Activated CD8-positive, alpha-beta memory T cell treated with anti-CD3 and anti-CD28 coated beads, Interleukin-2, amount 50 U/mL, for 24 hours (primary cell): ENCODE results near the gene ATP6V1A.

Experiments used
- DNase-seq: peaks from one replicate; pipeline ENCODE4 v3.0.0-alpha.2; 2020; ENCODE audit errors: extremely low read depth

The ATP6V1A gene

DNA sequence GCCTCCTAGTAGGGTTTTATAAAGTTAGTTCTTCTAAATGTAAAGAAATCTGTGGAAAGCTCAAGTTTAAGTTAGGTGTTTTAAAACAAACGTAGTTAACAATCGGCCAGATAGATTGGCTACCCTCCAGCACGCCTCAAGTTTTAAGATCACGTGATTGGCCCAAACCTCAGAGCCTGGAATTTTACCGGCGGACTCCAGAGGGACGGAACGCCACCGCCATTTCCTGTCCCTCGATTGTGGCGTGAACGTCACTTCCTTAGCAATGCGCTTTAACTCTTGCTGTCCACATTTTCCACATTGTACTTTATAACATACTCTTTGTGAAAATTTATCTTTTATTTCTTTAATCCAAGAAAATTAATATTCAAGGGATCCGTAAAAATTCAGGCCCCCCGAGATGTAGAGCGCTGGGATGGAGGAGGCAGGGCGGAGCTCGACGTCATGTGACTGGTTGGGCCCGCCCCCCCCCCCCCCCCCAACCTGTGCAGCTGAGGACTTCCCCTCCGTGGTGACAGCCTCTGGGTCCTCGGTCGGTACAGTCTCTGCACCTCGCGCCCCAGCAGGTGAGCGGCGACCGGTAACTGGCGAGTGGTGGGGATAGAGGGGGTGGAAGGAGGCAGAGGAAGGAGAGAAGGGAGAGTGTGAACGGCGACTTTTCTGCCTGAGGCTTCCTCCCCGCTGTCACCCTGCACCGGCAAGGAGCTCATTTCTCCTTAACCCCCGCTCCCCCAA lies at the start of gene ATP6V1A:
ATP6V1A (plus strand) TSS at position 488 of the 735 bp plus-strand sequence. CDS start 31,719 bp downstream, outside the sequence.
- peak; percentile 69 for DNase-seq

- DNase-seq, result no peak
Observed at GRCh38 chr3:113697500-113698090, 49.2 kb upstream of the ATP6V1A start.

GRCh38 chr3:113698213-113698742 lies 48.6 kb upstream of the ATP6V1A start:
- DNase-seq, result no peak

DNA sequence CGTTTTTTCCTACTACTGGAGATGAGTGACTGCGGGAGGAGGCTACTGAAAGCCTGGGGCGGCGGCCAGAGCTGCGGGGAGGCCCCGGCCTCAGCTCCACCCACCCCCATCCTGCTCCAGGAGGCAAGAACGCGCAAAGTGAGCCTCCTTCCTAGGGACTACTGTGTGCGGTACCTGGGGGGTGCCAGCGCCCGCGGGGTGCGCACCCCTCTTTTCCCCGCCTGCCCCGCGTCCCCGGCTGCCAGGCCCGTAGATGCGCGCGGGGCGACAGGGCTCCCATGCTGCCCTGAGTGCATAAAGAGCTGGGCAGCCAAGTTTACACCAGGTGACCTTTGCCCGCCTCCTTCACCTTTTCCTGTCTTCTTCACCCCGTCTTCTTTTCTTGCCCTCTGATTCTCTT lies 47.9 kb upstream of the ATP6V1A start:
- DNase-seq, result no peak

- DNase-seq, result no peak
Observed at GRCh38 chr3:113707835-113708234, 39.0 kb upstream of the ATP6V1A start.

- DNase-seq, result no peak
Observed at GRCh38 chr3:113712129-113712528, 34.7 kb upstream of the ATP6V1A start.

DNA sequence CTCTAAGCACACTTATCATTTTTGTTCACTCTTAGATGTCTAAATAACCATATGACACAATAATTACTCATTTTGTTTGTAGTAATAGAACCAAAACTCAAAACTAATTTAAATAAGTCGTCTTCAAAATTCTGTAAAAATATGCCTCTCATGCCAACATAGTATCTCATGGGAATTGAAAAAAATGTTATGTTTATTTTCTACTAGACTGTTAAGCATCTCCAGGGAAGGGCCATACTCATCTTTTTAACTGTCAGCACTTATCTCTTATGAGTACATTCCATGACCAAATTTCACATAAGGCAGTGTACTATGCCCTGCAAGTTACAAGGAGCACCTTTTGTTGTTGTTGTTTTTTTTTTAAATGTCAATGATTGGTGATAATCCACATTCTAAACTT lies 32.1 kb upstream of the ATP6V1A start:
- DNase-seq, result no peak

DNA sequence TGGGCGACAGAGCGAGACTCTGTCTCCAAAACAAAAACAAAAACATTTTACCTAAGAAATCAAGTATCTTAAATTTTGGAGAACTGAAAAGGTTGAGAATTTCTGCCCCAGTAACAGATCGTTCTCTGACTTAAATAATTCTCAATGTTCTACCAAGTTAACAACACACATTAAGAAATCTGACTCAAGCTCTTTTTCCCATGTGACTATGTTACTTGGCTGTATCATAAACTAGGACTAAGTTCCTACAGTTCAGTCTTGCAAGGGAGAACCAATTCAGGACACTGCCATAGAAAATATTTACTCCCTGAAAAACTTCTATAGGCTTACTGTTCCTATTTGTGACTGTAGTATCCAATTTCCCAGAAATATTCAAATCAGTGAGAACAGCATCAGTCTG lies 29.5 kb upstream of the ATP6V1A start:
- no peak for DNase-seq

- no peak for DNase-seq
Observed at GRCh38 chr3:113717818-113718217, 29.0 kb upstream of the ATP6V1A start.

DNA sequence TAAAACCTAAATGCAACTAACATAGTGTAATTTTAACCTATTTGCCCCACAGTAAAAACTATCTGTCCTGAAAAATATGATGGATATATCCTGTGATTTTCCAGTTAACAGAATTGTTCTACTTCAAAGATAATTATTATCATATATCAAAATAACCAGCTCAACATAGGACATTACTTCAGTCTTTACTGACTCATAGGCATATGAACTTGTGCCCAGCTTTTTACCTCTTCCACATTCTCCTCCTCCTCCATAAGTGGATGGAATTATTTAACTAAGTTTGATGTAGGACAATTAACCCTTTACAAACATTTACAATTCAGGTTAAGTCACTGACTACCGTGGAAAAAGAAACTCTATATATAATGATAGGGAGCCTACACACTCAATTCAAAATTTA lies 27.5 kb upstream of the ATP6V1A start:
- DNase-seq, result no peak

DNA sequence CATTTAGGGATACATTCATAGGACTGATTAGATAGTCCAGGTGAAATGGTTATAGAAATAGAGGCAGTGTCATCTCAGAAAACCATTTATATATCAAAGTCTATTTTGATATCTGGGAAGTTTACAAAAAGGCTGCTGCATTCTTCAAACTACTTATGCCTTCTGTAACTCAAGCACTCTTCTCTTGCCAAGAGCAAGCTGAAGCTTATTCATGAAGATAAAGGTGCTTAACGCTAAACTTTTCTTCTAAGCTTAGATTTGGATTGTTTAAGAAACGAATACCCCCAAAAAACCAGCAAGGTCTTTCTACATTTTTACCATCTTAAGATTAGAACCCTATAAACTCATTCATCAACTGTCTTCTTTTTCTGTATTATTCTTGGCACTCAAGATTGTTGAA lies 27.1 kb upstream of the ATP6V1A start:
- DNase-seq, result no peak

GRCh38 chr3:113721636-113722035 lies 25.2 kb upstream of the ATP6V1A start:
- DNase-seq, result no peak

DNA sequence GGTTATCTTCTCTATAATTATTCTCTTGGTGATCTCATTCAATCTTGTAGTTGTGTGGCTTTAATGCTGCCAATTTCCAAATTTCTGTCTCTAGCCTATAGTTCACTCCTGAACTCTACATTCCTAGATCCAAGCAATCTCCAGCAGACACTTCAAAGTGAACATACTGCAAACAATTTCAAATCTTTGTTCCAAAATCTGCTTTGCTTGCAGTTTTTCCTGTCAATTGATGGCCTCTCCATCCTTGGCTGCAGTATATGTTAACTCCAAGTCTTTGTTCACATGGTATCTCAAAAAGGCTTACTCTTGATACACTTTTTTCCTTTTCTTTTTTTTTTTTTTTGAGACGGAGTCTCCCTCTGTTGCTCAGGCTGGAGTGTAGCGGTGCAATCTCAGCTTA lies 18.2 kb upstream of the ATP6V1A start:
- DNase-seq, result no peak

DNA sequence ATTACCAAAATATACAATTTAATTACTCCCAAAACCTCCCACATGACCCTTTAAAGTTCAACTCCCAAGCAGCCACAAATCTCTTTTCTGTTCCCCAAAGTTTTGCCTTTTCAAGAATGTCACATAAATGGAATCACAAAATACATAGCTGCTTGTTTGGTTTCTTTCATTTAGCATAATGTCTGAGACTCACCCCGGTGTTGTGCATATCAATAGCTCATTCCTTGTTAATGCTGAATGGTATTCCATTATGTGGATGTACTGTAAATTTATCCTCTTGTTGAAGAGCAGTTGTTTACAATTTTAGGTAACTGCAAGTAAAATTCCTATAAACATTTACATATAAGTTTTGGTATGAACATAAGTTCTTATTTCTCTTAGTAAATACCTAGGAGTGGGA lies 16.3 kb upstream of the ATP6V1A start:
- no peak for DNase-seq

DNA sequence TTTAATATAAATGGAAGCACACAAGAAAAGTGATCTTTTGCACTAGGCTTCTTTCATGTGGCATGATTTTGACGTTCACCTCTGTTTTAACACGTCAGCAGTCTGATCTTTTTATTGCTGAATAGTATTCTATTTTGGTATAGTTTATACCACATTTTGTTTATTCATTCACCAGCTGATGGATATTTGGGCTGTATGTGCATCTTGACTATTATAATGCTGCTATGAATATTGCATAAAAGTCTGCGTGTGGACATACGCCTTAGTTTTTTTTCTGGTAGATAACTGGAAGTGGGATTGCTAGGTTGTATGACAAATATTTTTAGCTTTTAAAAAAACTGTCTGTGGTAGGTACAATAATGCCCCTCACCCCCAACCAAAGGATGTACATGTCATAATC lies 15.1 kb upstream of the ATP6V1A start:
- no peak for DNase-seq

GRCh38 chr3:113736548-113737089 lies 10.2 kb upstream of the ATP6V1A start:
- DNase-seq, result no peak

GRCh38 chr3:113741086-113741485 lies 5.7 kb upstream of the ATP6V1A start:
- DNase-seq, result no peak

- DNase-seq, result no peak
Observed at GRCh38 chr3:113741620-113742019, 5.2 kb upstream of the ATP6V1A start.

DNA sequence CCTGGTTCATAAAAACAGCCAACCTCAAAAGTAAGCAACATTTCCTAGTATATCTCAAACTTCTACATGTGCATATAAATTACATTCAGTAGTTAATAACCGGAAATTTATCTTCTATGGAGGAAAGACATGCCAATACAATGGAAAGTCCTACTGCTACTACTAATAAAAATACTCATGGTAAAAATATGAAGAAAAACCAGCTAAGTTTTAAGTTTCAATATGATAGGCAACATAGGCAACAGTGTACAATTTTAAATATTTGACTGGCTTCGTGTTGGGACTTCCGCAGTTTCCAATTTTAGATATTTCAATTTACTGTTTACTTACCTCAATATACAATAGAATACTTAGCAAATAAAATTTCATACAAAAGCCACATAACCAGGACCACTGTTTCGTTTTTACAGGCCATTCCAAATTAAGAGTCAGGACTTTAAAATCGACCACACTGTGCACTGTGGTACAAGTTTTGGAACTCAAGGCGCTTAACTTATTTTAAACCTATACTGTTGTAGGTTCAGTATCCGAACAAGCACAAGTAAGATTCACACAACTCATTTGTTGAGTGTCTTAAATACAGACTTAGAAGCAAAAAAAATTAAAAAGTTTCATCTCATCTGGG lies 3.7 kb upstream of the ATP6V1A start:
- DNase-seq, result no peak

DNA sequence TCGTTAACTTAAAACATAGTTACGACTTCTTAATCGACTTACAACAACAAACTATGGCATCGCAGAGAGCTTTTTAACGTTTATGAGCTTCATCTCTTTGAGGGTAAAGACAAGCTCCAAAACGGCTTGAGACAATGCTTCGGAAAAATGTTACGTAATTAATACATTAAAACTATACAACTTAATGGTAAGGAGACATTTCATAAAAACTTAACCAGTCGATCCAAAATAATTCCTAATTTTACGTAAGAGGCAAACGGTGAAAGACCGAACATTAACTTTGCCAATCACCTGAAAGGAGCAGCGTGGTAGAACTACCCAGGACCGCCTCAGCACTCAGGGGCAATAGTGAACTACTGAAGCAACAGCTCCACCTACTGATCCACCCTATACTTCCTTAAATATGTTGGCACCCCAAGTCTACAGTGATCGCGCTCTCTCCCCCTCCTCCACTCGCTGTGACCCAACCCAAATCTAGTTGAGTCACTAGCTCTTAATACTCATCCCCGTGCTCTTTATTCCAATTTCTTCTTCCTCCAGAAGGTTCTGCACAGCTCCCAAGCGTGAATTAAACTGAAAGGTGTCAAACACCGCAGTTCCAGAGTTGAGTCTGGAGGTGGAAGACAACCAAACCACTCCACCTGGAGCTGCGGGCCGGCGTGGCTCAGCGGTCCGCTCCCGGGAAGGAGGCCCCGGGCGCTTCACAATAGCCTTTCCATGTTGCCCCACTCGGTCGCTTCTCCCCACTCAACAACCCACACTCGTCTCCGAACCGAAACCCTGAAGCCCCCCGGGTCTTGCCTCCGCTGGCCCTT lies 1.7 kb upstream of the ATP6V1A start:
- peak; percentile 63 for DNase-seq

DNA sequence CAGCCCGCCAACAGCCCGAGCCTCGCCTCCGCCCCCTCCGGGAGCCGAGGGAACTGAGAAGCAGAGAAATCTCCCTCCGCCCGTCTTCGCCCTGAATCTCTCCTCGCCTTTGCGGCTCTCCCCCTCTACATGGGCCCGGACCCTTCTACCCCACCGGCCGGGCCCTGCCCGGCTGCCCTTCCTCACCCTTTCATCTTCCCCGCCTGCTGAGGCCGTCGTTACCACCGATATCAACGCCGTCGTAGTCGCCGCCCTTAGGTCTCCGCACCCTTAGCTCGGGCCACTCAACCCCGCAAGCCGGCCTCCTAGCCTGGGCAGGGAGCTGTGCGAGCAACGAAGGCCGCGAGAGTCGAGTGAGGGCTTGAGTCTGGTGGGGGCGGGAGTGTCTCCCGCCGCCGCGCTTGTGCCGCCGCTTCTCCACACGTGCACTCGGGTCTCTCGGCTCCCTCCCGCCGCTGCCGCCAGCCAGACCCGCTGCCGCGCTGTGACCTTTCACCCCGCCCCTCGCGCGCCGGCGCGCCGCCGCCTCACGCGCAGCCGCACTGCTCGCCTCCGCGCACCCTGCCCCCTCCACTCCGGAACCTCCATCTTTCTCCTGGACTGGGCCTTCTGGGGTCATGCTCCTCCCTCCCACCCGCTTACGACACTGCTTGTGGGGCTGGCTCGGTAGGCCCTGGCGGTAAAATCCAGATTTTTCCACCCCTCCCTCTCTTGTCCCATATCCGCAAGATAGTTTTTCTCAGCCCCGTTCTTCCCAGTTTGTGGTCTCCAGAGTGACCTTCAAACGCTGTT lies 883 bp upstream of the ATP6V1A start, which contains the start of gene NAA50:
NAA50 (minus strand) TSS at position 494 of the 792 bp plus-strand sequence; CDS start at position 194, 300 bp downstream.
- peak; percentile 80 for DNase-seq
